HK-2 (cell line): Measurements from ENCODE around the gene KLF16.
"Not testable (repeated sequence)": the region's sequence is repeated elsewhere in the genome, so short reads cannot be mapped to it uniquely, and the experiment has no call there.

Experiments
- DNase-seq: peaks from one replicate; pipeline ENCODE4 v3.0.0-alpha.2; 2018; ENCODE audit not compliant: unreplicated experiment

KLF16 gene

GRCh38 chr19:1863328-1863637 is at the start of gene KLF16:
TSS of gene KLF16 (minus strand) at chr19:1863579. CDS start at chr19:1863497, 82 bp downstream.
- no peak for DNase-seq

- no peak for DNase-seq
These were observed 49.6 kb upstream of the KLF16 start for GRCh38 chr19:1912760-1913505.

DNA sequence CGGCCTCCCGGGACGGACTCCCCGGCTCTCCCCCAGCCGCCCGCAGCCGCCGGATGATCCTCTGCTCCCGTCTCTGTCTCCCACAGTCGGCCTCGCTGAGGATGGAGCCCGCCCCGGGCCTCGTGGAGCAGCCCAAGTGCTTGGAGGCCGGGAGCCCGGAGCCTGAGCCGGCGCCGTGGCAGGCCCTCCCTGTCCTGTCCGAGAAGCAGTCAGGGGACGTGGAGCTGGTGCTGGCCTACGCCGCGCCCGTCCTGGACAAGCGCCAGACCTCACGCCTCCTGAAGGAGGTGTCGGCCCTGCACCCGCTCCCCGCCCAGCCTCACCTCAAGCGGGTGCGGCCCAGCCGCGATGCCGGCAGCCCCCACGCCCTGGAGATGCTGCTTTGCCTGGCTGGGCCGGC is 48.6 kb upstream of the KLF16 start:
- DNase-seq, result no peak

DNA sequence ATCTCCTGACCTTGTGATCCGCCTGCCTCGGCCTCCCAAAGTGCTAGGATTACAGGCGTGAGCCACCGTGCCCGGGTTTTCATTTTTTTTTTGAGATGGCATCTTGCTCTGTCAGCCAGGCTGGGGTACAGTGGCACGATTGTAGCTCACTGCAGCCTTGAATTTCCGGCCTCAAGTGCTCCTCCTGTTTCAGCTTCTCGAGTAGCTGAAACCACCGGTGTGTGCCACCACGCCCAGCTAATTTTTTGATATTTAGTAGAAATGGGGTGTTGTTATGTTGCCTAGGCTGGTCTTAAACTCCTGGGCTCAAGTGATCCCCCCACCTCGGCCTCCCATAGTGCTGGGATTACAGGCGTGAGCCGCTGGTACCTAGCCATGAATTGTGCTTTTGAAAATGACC is 47.7 kb upstream of the KLF16 start:
- DNase-seq, result no peak

- no peak for DNase-seq
These were observed 46.8 kb upstream of the KLF16 start for GRCh38 chr19:1910177-1910576.

DNA sequence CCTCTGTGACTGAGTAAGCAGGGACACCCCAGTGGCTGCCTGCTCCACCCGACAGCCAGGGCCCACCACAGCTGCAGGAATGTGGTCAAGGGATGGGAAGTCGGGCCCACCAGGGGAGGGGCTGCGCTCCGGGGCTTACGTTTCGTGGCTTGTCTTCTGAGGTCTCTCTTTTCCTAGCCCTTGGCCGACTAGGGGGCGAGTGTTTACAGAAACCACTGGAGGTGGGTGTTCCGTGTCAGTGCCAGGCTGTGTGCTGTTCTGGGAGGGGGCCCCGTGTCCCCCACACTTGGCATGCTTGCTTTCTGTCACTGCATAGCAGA is 46.3 kb upstream of the KLF16 start:
- DNase-seq, result no peak

GRCh38 chr19:1908364-1908678 is 44.9 kb upstream of the KLF16 start:
- DNase-seq, result no peak

DNA sequence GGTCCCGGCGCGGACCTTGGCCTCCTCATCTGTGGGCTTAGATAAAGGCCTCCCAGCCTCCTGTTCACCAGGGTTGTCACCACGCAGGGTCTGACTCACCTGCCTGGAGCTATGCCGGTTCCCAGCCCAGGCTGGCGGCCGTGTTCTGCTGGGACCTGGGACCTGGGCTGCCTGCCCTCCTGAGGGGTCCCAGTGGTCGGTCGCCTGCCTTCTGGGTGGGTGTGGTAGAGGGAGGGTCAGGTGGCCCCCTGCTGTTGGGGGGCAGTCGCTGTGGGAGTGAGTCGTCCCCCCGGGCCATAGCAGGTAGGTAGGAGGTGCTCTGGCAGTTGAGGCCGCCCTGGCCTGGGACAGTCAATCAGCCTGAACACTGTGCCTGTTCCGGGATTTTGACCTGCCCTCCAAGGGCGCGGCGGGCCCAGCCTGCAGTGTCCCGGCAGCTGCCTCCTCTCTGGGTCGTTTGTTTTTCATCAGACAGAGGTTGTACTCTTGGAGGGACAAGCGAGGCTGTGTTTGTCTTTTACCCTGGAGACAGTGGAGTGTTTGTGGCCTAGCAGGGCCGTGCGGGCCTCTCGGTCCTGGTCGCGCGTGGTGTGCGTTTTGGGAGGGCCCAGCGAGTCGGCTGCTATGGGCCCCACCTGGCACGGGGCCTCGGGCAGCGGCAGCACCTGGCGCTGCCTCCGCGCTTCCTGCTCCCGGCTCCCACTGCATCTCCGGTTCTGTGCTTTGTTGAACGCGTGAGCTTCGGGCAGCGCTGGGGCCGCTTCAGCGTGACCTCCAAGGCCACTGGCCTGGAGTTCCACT is 44.4 kb upstream of the KLF16 start:
- DNase-seq, result no peak

- no peak for DNase-seq
These were observed 43.7 kb upstream of the KLF16 start for GRCh38 chr19:1906985-1907562.

- DNase-seq, result no peak
These were observed 42.5 kb upstream of the KLF16 start for GRCh38 chr19:1905863-1906375.

DNA sequence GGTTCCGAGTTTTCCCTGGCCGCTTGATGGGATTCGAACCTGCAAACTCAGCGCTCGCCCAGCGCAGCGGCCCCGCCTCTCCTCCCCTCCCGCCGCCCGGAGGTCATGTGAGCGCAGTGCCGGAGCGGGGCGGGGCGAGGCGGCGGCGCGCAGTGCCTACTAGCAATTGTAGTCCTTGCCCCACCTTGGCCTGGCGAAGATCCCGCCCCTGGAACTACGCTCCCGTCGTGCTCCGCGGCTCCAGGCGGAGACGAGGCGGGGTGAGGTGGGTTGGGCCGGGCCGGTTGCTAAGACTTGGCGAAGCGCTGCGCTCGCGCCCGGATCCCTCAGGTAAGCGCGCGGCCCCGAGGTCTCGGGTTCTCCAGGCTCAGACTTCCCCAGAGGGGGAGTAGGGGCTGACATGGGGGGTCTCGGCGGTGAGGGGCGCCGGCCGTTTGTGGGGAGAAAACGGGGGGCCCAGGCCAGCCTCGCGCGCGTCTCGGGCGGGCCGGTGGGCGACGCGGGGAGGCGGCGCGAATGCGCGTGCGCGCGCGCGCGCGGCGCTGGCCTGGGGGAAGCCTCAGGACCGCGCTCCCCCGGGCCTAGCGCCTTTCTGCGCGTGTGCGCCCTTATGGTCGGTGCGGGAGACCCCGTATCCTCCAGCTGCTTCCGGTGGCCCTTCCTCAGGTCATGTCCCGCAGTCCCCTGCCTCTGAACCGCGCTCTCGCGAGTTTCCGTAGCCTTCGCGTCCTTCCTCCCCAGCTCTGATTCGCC is 41.9 kb upstream of the KLF16 start, which contains the start of the genes ADAT3 and SCAMP4:
Gene ADAT3 (plus strand): TSS at position 290 of the 753 bp plus-strand sequence. CDS start 6,649 bp downstream, outside the sequence.
Gene SCAMP4 (plus strand): TSS at position 290 of the 753 bp plus-strand sequence. CDS start 9,621 bp downstream, outside the sequence.
- DNase-seq, result peak; percentile 98

DNA sequence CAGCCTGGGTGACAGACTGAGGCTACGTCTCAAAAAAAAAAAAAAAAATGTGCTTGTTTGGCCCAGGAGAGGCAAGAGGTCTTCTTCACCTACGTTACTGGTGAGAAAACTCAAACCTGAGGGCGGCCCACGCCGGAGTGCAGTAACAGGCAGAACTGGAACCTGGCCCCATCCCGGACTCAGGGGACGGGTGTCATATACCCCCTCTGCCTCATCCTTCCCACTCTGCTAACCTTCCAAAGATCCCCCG is 41.4 kb upstream of the KLF16 start:
- DNase-seq, result no peak

DNA sequence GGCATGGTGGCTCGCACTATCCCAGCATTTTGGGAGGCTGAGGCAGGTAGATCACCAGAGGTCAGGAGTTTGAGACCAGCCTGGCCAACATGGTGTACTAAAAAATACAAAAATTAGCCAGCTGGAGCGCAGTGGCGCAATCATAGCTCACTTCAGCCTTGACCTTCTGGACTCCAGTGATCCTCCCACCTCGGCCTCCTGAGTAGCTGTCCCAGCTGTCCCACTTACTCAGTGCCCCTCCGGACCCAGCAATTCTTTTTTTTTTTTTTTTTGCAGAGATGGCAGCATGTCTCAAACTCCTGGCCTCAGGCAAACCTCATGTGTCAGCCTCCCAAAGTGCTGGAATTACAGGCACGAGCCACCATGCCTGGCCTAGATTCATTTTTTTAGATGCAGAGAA is 39.5 kb upstream of the KLF16 start:
- DNase-seq, result no peak

DNA sequence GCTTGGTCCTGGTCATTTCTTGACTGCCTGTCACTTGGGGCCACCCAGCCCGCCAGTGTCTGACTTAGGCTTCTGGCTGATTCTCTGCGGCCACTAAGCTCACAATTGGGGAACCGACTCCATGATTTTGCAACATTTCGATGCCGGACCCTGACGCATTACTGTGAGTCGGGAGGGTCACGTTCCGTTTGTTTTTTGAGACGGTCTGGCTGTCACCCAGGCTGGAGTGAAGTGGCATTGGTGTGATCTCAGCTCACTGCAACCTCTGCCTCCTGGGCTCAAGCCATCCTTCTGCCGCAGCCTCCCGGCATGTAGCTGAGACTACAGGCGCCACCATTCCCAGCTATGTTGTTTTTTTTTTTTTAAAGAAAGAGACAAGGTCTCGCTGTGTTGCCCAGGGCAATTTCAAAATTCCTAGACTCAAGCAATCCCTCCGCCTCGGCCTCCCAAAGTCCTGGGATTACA is 38.6 kb upstream of the KLF16 start:
- no peak for DNase-seq

GRCh38 chr19:1896508-1896907 is 33.1 kb upstream of the KLF16 start:
- no peak for DNase-seq

DNA sequence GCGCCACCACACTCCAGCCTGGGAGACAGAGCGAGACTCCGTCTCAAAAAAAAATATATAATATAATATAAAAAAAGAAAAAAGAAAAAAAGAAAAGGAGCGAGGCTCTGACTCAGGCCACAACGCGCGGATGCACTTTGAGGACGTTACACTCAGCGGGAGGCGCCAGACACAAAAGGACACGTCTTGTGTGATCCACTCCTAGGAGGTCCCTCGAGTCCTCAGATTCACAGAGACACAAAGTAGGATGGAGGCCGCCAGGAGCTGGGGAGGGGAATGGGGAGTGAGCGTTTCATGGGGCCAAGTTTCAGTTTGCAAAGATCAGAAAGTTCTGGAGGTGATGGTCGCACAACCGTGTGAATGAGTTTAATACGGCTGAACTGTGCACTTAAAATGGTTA is 30.4 kb upstream of the KLF16 start:
- DNase-seq, result no peak

DNA sequence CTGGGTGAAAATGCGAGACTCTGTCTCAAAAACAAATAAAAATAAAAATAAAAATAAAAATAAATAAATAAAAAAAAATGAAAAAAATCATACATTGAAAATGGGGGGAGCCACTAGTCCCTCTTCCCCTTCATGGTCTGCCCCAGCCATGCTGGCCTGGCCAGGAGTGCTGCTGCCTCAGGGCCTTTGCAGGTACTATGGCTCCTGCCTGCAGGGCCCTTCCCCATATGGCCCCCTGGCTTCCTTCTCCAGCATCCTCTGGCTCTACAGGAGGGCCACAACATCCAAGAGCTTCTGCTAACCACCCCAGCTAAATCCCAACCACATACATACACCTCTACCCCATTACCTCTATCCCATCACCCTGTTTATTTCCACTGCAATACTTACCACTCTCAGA is 26.5 kb upstream of the KLF16 start:
- no peak for DNase-seq

DNA sequence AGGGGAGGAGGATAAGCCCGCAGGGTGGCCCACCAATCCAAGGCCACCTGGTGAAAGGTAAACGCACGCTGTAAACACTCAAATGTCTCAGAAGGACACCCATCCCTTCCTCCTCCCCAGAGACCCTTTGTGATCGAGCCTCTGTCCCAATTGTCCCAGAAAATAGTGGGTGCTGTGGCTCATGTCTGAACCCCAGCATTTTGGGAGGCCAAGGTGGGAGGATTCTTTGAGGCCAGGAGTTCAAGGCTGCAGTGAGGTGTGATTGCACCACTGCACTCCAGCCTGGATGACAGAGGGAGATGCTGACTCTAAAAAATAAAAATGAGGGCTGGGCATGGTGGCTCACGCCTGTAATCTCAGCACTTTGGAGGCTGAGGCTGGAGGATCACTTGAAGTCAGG is 25.0 kb upstream of the KLF16 start:
- no peak for DNase-seq

DNA sequence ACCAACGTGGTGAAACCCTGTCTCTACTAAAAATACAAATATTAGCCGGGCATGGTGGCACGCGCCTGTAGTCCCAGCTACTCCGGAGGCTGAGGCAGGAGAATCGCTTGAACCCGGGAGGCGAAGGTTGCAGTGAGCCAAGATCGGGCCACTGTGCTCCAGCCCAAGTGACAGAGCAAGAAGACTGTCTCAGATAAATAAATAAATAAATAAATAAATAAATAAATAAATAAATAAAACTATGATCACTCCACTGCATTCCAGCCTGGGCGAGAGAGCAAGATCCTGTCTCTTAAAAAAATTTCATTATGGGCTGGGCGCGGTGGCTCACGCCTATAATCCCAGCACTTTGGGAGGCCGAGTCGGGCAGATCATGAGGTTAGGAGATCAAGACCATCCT is 23.0 kb upstream of the KLF16 start:
- DNase-seq, result not testable (repeated sequence)

DNA sequence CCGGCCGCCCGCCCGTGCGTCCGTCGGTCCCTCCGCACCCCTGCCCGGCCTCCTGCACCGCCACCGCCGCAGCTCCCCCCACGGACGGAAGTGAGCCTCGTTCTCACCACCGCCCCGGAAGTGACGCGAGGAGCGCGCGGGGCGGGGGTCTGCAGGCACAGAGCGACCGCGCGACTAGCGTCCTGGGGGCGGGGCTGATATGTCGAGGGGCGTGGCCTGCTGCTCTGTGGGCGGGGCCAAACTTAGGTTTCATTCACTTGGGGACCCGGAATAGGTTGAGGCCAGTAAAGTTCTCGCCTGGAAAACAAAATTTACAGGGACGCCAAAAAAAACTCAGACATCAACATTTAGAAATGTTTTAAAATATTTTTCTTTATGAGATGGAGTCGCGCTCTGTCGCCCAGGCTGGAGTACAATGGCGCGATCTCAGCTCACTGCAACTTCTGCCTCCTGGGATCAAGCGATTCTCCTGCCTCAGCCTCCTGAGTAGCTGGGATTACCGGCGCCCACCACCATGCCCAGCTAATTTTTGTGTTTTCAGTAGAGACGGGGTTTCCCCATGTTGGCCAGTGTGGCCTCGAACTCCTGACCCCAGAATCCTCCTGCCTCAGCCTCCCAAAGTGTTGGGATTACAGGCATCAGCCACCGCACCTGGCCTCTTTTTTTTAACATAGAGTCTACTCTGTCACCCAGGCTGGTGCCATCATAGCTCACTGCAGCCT is 22.2 kb upstream of the KLF16 start, which contains the start of gene ABHD17A:
Gene ABHD17A (minus strand): TSS at position 99 of the 722 bp plus-strand sequence. CDS start 3,930 bp downstream, outside the sequence.
- DNase-seq, result peak; percentile 91

DNA sequence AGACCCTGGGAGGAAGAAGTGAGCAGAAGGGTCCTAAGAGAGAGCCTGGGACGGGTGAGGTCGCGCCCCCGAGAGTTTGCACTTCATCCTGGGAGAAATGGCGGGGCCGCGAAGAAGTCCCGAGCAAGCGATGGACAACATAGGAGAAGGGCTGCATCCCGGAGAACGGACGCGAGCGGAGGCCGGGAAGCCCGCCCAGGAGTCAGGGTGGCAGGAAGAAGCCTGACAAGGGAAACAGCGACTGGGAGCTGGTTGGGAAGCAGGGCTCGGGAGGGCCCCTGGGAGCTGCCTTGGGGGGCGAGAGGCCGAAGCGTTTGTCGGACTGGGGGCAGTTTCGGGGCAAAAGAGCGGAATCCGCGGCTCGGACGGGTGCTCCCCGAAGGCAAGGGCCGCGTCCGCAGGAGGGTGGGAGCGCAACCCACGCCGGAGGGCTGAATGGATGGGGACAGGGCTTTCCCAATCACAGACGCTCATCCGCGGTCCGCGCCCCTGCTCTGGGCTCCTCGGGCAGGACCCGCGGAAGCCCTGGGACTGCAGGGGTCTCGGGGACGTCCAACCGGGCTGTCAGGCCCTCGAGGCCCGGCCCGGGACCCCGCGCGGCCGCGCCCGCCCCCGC is 21.4 kb upstream of the KLF16 start:
- no peak for DNase-seq
